K562 (cell line): ENCODE measurements around the gene TMEM267. TPM values are rescaled to one million over a fixed set of nuclear protein-coding genes. Genes with fewer than 3 reads are reported as not detected.

ENCODE experiments used
- ARID2 ChIP-seq: fragments of 450-650 bp; IDR thresholded peaks from 2 replicates; pipeline ENCODE4 v1.6.1; 2017; ENCODE audit warnings: antibody characterized with exemption, mild to moderate bottlenecking
- CAMTA2 ChIP-seq: fragments of 250-450 bp; sonication (Bioruptor Pico); conservative IDR thresholded peaks from 2 replicates; pipeline ENCODE4 v1.5.1; 2022
- CBX2 ChIP-seq: fragments of 200-600 bp; sonication (generic); IDR thresholded peaks from one replicate; pipeline ENCODE4 v1.6.1; 2012; ENCODE audit warnings: mild to moderate bottlenecking, low read length, inconsistent platforms; ENCODE audit not compliant: insufficient read depth, poor library complexity, severe bottlenecking
- DPF2 ChIP-seq: fragments of 450-650 bp; IDR thresholded peaks from 2 replicates; pipeline ENCODE4 v1.6.1; 2016
- ELF2 ChIP-seq: fragments of 250-450 bp; sonication (Bioruptor Pico); IDR thresholded peaks from 2 replicates; pipeline ENCODE4 v1.5.0; 2021; ENCODE audit warnings: mild to moderate bottlenecking
- GTF2F1 ChIP-seq: IDR thresholded peaks from 2 replicates; pipeline ENCODE4 v1.6.1; 2011; ENCODE audit warnings: low read depth, low read length, improper control_type of control experiment
- HNRNPLL ChIP-seq: fragments of 200-400 bp; formaldehyde crosslinking; IDR thresholded peaks from 2 replicates; pipeline ENCODE4 v1.6.1; 2017; ENCODE audit warnings: low read length, low read depth, mild to moderate bottlenecking; ENCODE audit not compliant: poor library complexity, severe bottlenecking
- NCOA2 ChIP-seq, 2 experiments: fragments of 450-650 bp; IDR thresholded peaks; 2 replicates each; pipeline ENCODE4 v1.6.1; 2018; ENCODE audit warnings: mild to moderate bottlenecking in 2 of 2, moderate library complexity in 1 of 2; ENCODE audit not compliant: partially characterized antibody in 2 of 2
- SAFB2 ChIP-seq: fragments of 200-400 bp; formaldehyde crosslinking; IDR thresholded peaks from 2 replicates; pipeline ENCODE4 v1.6.1; 2018; ENCODE audit warnings: borderline replicate concordance, low read length, low read depth, moderate library complexity; ENCODE audit not compliant: severe bottlenecking
- ZNF282 ChIP-seq: sonication (generic); formaldehyde crosslinking; IDR thresholded peaks from 2 replicates; pipeline ENCODE4 v1.8.1; 2023; ENCODE audit warnings: missing genetic modification reagents
- ZNF589 ChIP-seq: fragments of 200-800 bp; sonication (Bioruptor generic); IDR thresholded peaks from 2 replicates; pipeline ENCODE4 v1.6.1; 2016; ENCODE audit warnings: low read depth, missing genetic modification characterization, missing compliant biosample characterization
- ZNF695 ChIP-seq: fragments of 450-650 bp; formaldehyde crosslinking; IDR thresholded peaks from 2 replicates; pipeline ENCODE4 v1.4.0; 2020; ENCODE audit warnings: mild to moderate bottlenecking, moderate library complexity
- ZNF76 ChIP-seq: fragments of 250-450 bp; sonication (Bioruptor Pico); IDR thresholded peaks from 2 replicates; pipeline ENCODE4 v1.4.0; 2020; ENCODE audit warnings: mild to moderate bottlenecking, moderate library complexity, borderline replicate concordance
- polyA plus RNA-seq, 8 experiments: library from polyadenylated mRNA; depleted of rRNA in 4 of 8; stranded (reverse) in 5 of 8; unstranded in 3 of 8; fragments of >200 nt; fragmentation: Nextera tagmentation in 2 of 8; fragmentation: Illumina TruSeq in 1 of 8; extraction: Ambion mirVana in 2 of 8; extraction: Trizol in 1 of 8; gene quantifications; 2 replicates each; pipeline versions ENCODE4 v1.2.1 to v1.2.3, GENCODE V29; 2011 to 2014; ENCODE audit warnings: inconsistent platforms in 1 of 8, missing spikeins in 1 of 8
- total RNA-seq, 7 experiments: library from RNA; depleted of rRNA in 6 of 7; stranded (reverse); fragments of >200 nt in 6 of 7; fragmentation: Illumina TruSeq in 2 of 7; extraction: Trizol in 2 of 7; gene quantifications; 2 replicates each; pipeline versions ENCODE4 v1.2.1 to v1.2.3, GENCODE V29; 2011 to 2021; ENCODE audit warnings: low replicate concordance in 1 of 7
- TF ChIP-seq, protein P1 (sequence below): fragments of 250-450 bp; sonication (Bioruptor Pico); IDR thresholded peaks from 2 replicates; pipeline ENCODE4 v1.8.0; 2021; ENCODE audit warnings: borderline replicate concordance, mild to moderate bottlenecking, moderate library complexity; ENCODE audit not compliant: poor library complexity, severe bottlenecking
- TF ChIP-seq, protein P2 (sequence below), 2 experiments: fragments of 450-650 bp; conservative IDR thresholded peaks; 2 replicates each; pipeline ENCODE4 v1.6.1; 2017; ENCODE audit warnings: mild to moderate bottlenecking in 2 of 2, moderate library complexity in 2 of 2
- TF ChIP-seq, protein P3 (sequence below): sonication (generic); formaldehyde crosslinking; IDR thresholded peaks from 2 replicates; pipeline ENCODE4 v1.9.0; 2022; ENCODE audit warnings: mild to moderate bottlenecking, missing genetic modification reagents
- TF ChIP-seq, protein P4 (sequence below): fragments of 150-350 bp; IDR thresholded peaks from 2 replicates; pipeline ENCODE4 v1.6.1; 2014; ENCODE audit warnings: low read depth, mild to moderate bottlenecking, low read length, borderline replicate concordance
- TF ChIP-seq, protein P5 (sequence below): sonication (generic); formaldehyde crosslinking; IDR thresholded peaks from 2 replicates; pipeline ENCODE4 v1.8.0; 2022; ENCODE audit warnings: missing genetic modification reagents, mild to moderate bottlenecking, moderate library complexity, borderline replicate concordance

Gene TMEM267
- total and polyA plus RNA-seq, 9 of the 15 experiments (the other 6 are each of a cell fraction or from before 2014, with no cell fraction given) = 8.1 to 61.1 (median 17.8) TPM

DNA sequence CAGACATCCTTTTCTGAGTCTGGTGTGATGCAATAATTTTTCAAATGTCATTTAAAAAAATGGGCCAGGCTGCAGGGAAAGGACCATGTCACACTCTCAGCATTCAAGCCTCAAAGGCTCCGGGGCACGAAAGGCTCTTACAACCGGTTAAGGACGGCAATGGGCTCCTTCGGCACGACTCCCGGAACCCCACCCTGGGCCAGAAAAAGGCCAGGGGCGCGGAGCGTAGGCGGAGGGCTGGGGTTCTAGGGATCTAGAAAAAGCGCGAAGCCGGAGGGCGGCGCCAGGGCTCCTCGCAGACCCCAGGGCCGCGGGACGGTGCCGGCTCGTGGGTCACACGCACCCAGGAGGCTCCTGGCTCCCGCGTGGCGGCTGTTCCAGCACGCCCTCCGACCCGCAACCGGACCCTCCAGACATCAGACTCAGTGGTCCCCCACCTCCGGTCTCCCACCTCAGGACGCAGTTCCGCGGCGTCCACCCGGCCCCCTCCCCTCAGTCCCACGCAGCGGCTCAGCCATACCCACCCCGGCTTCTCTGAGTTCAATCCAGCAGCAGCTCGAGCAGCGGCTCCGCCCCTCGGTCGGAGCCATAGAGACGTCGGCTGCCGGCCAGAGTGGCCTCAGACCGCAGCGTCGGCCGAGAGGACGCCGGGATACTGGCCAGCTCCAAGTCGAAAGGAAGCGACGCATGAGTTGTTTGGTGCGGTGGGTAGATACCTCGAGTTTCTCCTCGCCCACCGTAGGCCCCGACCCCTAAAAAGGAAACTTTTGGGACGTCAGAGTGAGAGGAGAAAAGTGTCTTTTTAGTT is at the start of gene TMEM267 (continued):
- no peak for TF ChIP-seq CAMTA2
- TF ChIP-seq ARID2 = no peak
- TF ChIP-seq SAFB2 = no peak
- TF ChIP-seq GTF2F1 = peak; percentile 88
- no peak for TF ChIP-seq CBX2
- TF ChIP-seq, protein P1, sequence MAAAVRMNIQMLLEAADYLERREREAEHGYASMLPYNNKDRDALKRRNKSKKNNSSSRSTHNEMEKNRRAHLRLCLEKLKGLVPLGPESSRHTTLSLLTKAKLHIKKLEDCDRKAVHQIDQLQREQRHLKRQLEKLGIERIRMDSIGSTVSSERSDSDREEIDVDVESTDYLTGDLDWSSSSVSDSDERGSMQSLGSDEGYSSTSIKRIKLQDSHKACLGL (CRISPR knock-in tag) = no peak
- peak; percentile 83; the same call in 1 of the 2 replicates for TF ChIP-seq ZNF76 (CRISPR knock-in tag)
- TF ChIP-seq, protein P2, sequence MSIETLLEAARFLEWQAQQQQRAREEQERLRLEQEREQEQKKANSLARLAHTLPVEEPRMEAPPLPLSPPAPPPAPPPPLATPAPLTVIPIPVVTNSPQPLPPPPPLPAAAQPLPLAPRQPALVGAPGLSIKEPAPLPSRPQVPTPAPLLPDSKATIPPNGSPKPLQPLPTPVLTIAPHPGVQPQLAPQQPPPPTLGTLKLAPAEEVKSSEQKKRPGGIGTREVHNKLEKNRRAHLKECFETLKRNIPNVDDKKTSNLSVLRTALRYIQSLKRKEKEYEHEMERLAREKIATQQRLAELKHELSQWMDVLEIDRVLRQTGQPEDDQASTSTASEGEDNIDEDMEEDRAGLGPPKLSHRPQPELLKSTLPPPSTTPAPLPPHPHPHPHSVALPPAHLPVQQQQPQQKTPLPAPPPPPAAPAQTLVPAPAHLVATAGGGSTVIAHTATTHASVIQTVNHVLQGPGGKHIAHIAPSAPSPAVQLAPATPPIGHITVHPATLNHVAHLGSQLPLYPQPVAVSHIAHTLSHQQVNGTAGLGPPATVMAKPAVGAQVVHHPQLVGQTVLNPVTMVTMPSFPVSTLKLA (conservative IDR thresholded peaks at IDR 0.05) = peak in 1 of 2 experiments; percentile 85
- TF ChIP-seq ZNF695 (CRISPR knock-in tag) = no peak
- TF ChIP-seq HNRNPLL = no peak
- TF ChIP-seq ZNF282 (CRISPR knock-in tag) = no peak
- no peak for TF ChIP-seq DPF2
- TF ChIP-seq NCOA2 (IDR thresholded peaks at IDR 0.05; ENCODE audit: partially characterized antibody in 2 of 2) = no peak
- TF ChIP-seq, protein P3, sequence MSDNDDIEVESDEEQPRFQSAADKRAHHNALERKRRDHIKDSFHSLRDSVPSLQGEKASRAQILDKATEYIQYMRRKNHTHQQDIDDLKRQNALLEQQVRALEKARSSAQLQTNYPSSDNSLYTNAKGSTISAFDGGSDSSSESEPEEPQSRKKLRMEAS (CRISPR knock-in tag) = peak; percentile 85
- TF ChIP-seq, protein P4, sequence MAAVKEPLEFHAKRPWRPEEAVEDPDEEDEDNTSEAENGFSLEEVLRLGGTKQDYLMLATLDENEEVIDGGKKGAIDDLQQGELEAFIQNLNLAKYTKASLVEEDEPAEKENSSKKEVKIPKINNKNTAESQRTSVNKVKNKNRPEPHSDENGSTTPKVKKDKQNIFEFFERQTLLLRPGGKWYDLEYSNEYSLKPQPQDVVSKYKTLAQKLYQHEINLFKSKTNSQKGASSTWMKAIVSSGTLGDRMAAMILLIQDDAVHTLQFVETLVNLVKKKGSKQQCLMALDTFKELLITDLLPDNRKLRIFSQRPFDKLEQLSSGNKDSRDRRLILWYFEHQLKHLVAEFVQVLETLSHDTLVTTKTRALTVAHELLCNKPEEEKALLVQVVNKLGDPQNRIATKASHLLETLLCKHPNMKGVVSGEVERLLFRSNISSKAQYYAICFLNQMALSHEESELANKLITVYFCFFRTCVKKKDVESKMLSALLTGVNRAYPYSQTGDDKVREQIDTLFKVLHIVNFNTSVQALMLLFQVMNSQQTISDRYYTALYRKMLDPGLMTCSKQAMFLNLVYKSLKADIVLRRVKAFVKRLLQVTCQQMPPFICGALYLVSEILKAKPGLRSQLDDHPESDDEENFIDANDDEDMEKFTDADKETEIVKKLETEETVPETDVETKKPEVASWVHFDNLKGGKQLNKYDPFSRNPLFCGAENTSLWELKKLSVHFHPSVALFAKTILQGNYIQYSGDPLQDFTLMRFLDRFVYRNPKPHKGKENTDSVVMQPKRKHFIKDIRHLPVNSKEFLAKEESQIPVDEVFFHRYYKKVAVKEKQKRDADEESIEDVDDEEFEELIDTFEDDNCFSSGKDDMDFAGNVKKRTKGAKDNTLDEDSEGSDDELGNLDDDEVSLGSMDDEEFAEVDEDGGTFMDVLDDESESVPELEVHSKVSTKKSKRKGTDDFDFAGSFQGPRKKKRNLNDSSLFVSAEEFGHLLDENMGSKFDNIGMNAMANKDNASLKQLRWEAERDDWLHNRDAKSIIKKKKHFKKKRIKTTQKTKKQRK = no peak
- TF ChIP-seq ZNF589 = 0 out of 2 replicates have a peak, but pooled peaks have one; percentile 24
- TF ChIP-seq ELF2 (CRISPR knock-in tag) = no peak; the same call in 1 of the 2 replicates
- TF ChIP-seq, protein P5, sequence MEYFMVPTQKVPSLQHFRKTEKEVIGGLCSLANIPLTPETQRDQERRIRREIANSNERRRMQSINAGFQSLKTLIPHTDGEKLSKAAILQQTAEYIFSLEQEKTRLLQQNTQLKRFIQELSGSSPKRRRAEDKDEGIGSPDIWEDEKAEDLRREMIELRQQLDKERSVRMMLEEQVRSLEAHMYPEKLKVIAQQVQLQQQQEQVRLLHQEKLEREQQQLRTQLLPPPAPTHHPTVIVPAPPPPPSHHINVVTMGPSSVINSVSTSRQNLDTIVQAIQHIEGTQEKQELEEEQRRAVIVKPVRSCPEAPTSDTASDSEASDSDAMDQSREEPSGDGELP = peak; percentile 49
